Right lobe of liver (tissue), 6 donors: ENCODE measurements around the gene FOS. TPM values are rescaled to one million over a fixed set of nuclear protein-coding genes. Genes with fewer than 3 reads are reported as not detected.

Source experiments
- ATAC-seq, 4 donors: fragments of 200-7000 bp; cut with Tn5 transposase; one replicate each; pipeline ENCODE4 v1.9.1; 2020; ENCODE audit warnings: mild to moderate bottlenecking in 4 of 4, moderate library complexity in 4 of 4
- DNase-seq, 3 donors: peaks; one replicate each; pipeline ENCODE4 v3.0.0-alpha.2; 2020
- H3K27ac ChIP-seq, 3 donors: fragments of 200-600 bp; one replicate each; pipeline ENCODE4 v1.8.0; 2022
- H3K27me3 ChIP-seq, 2 donors: fragments of 200-600 bp; one replicate each; pipeline ENCODE4 v1.8.0; 2022
- H3K36me3 ChIP-seq, 4 donors: fragments of 200-600 bp; sonication (generic) in 1 of 4; one replicate each; pipeline versions ENCODE4 v1.5.1 to v1.8.0; 2017 to 2022; ENCODE audit warnings: control low read depth in 1 of 4
- H3K4me1 ChIP-seq, 4 donors: fragments of 200-600 bp; sonication (generic) in 1 of 4; one replicate each; pipeline versions ENCODE4 v1.5.1 to v1.8.0; 2017 to 2022; ENCODE audit warnings: control low read depth in 1 of 4
- H3K4me3 ChIP-seq, 3 donors: fragments of 200-600 bp; one replicate each; pipeline ENCODE4 v1.8.0; 2022
- H3K9me3 ChIP-seq, 4 donors: fragments of 200-600 bp; sonication (generic) in 1 of 4; one replicate each; pipeline versions ENCODE4 v1.5.1 to v1.8.0; 2017 to 2022; ENCODE audit warnings: control low read depth in 1 of 4
- CTCF ChIP-seq, 4 donors: fragments of 200-600 bp in 3 of 4; fragments of 450-650 bp in 1 of 4; IDR thresholded peaks; one replicate each; pipeline versions ENCODE4 v1.5.1 to v1.8.0; 2016 to 2022; ENCODE audit warnings: antibody characterized with exemption in 4 of 4, mild to moderate bottlenecking in 2 of 4
- POLR2A ChIP-seq: fragments of 450-650 bp; IDR thresholded peaks from one replicate; pipeline ENCODE4 v1.6.1; 2017; ENCODE audit warnings: antibody characterized with exemption, mild to moderate bottlenecking
- WGBS: methylation state at CpG from one replicate; pipeline ENCODE4 v1.1.6; 2018; ENCODE audit warnings: low coverage, low lambda C conversion rate; ENCODE audit not compliant: insufficient coverage; ENCODE audit errors: missing lambda C conversion rate; 5-methylcytosine and 5-hydroxymethylcytosine counted together
- intact Hi-C, 2 donors: fragments of 100-400 bp; cut with DNase I; formaldehyde crosslinking; loops; one replicate each; pipeline versions ENCODE4 v1.11.2 to v1.14.1; 2022
- total RNA-seq, 6 experiments: library from RNA; depleted of rRNA in 2 of 6; stranded (reverse); fragments of >200 nt in 2 of 6; fragmentation: NEBNext Ultra II Directional in 3 of 6; extraction: Animal tissue kit (Norgen Biotek cat#: 25700) in 3 of 6; gene quantifications; one replicate each; pipeline versions ENCODE4 v1.1.0 to v1.2.4, GENCODE V29; 2016 to 2023
- donor health status: DM: no; HTN: yes; CAD: no.
- donor health status: DM: no; HTN: no; CAD: no.
- donor health status: DM: no; HTN: no; CAD: no.
- donor health status: DM: no; HTN: yes; CAD: no.
- donor health status: DM: no; HTN: yes; CAD: no.

Gene FOS
- total RNA-seq, 6 experiments from 2014 or later: 9.9 to 151 (median 49.5) TPM

- no peak overlapping the region for H3K27ac ChIP-seq
- H3K9me3 ChIP-seq: no peaks in the 10 kb centered on the region
- WGBS: 96% methylated on average over 3 of the region's 5 CpGs
- H3K4me1 ChIP-seq: peaks cover 0 to 10% (median 0%) of the 10 kb centered on the region in 4 donors
- H3K36me3 ChIP-seq: no peaks in the 10 kb centered on the region
- TF ChIP-seq CTCF (IDR thresholded peaks at IDR 0.05) (no peak), POLR2A (no peak)
- no peak for DNase-seq
- intact Hi-C loops: no loop called here
- ATAC-seq: no peak
- no peaks in the 10 kb centered on the region for H3K27me3 ChIP-seq
- H3K4me3 ChIP-seq: no peak overlapping the region
Measured at GRCh38 chr14:75244121-75244520, 34.5 kb upstream of the FOS start.

- ATAC-seq: no peak
- Histone ChIP-seq H3K36me3 (no peaks in the 10 kb centered on the region), H3K4me3 (no peak overlapping the region), H3K9me3 (no peaks in the 10 kb centered on the region), H3K4me1 (peaks cover 0 to 29% (median 6%) of the 10 kb centered on the region in 4 donors), H3K27ac (no peak overlapping the region), H3K27me3 (no peaks in the 10 kb centered on the region)
- no peak for TF ChIP-seq CTCF (IDR thresholded peaks at IDR 0.05)
- no peak for TF ChIP-seq POLR2A
- 65% methylated on average over 5 of the region's 7 CpGs for WGBS
- DNase-seq: no peak
- intact Hi-C loops: no loop called here
Measured at GRCh38 chr14:75246546-75247285, 31.9 kb upstream of the FOS start.

GRCh38 chr14:75247286-75247922, 31.2 kb upstream of the FOS start:
- intact Hi-C loops: no loop called here
- DNase-seq (no peak), ATAC-seq (peak; percentile 17 to 46 (median 24))
- whole genome bisulfite sequencing: 31% methylated on average over 10 of the region's 15 CpGs
- Histone ChIP-seq H3K4me1 (peaks cover 0 to 33% (median 9%) of the 10 kb centered on the region in 4 donors), H3K36me3 (no peaks in the 10 kb centered on the region), H3K4me3 (no peak overlapping the region), H3K27ac (no peak overlapping the region), H3K9me3 (no peaks in the 10 kb centered on the region), H3K27me3 (no peaks in the 10 kb centered on the region)
- no peak for TF ChIP-seq POLR2A
- no peak for TF ChIP-seq CTCF (IDR thresholded peaks at IDR 0.05)

GRCh38 chr14:75247939-75248338, 30.7 kb upstream of the FOS start:
- H3K27me3 ChIP-seq: no peaks in the 10 kb centered on the region
- no peaks in the 10 kb centered on the region for H3K9me3 ChIP-seq
- H3K27ac ChIP-seq: no peak overlapping the region
- WGBS: 86% methylated on average over 6 of the region's 6 CpGs
- H3K4me3 ChIP-seq: no peak overlapping the region
- peaks cover 0 to 38% (median 10%) of the 10 kb centered on the region in 4 donors for H3K4me1 ChIP-seq
- TF ChIP-seq POLR2A: no peak
- TF ChIP-seq CTCF (IDR thresholded peaks at IDR 0.05): no peak
- ATAC-seq (no peak), DNase-seq (no peak)
- H3K36me3 ChIP-seq: no peaks in the 10 kb centered on the region
- intact Hi-C loops: no loop called here
